ENCODE data around the gene GAN.

GAN gene

GRCh38 chr16:81397058-81397878 is 82.5 kb downstream of the GAN start:
- TF ChIP-seq POLR2AphosphoS5 (IDR thresholded peaks at IDR 0.05; ENCODE audit: low read depth, low read length) (no peak), TAF1 (IDR thresholded peaks at IDR 0.05; ENCODE audit: borderline replicate concordance, insufficient read depth, low read length) (no peak), SIN3A (IDR thresholded peaks at IDR 0.05; ENCODE audit: borderline replicate concordance, insufficient read depth, low read length) (no peak), FOXP2 (optimal IDR thresholded peaks at IDR 0.05; ENCODE audit: borderline replicate concordance, extremely low read depth, extremely low read length, insufficient read depth) (no peak)
- TF ChIP-seq, protein P1, sequence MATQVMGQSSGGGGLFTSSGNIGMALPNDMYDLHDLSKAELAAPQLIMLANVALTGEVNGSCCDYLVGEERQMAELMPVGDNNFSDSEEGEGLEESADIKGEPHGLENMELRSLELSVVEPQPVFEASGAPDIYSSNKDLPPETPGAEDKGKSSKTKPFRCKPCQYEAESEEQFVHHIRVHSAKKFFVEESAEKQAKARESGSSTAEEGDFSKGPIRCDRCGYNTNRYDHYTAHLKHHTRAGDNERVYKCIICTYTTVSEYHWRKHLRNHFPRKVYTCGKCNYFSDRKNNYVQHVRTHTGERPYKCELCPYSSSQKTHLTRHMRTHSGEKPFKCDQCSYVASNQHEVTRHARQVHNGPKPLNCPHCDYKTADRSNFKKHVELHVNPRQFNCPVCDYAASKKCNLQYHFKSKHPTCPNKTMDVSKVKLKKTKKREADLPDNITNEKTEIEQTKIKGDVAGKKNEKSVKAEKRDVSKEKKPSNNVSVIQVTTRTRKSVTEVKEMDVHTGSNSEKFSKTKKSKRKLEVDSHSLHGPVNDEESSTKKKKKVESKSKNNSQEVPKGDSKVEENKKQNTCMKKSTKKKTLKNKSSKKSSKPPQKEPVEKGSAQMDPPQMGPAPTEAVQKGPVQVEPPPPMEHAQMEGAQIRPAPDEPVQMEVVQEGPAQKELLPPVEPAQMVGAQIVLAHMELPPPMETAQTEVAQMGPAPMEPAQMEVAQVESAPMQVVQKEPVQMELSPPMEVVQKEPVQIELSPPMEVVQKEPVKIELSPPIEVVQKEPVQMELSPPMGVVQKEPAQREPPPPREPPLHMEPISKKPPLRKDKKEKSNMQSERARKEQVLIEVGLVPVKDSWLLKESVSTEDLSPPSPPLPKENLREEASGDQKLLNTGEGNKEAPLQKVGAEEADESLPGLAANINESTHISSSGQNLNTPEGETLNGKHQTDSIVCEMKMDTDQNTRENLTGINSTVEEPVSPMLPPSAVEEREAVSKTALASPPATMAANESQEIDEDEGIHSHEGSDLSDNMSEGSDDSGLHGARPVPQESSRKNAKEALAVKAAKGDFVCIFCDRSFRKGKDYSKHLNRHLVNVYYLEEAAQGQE (IDR thresholded peaks at IDR 0.05; ENCODE audit: insufficient read depth in 1 of 2, low read depth in 2 of 2, low read length in 2 of 2), result no peak

DNA sequence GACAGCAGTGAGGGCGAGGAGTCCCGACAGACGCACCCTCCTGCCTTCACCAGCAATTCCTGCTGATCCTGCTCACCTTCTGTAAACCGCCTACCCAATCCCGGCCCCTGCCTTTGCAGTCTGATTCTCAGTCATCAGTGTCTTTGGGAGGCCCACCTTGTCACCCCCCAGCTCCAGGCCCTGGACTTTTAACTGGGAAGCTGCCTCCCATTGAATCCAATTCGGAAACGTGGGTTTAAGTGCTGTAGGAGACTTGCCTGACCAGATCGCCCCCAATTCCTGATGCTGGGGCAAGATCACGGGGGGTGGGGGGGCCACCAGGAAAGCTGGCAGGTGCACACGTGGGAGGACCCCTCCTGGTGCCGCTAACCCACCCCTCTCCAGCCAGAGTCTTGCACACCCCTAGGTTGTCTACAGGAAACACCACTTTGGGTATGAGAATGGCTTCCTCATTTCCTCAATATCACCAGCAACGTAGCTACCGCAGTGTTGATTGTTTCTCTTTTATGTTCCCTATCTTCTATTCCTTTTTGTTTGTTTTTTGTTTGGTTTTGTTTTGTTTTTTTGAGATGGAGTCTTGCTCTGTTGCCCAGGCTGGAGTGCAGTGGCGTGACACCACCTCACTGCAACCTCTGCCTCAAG is 83.2 kb downstream of the GAN start:
- TF ChIP-seq TAF1 (IDR thresholded peaks at IDR 0.05; ENCODE audit: borderline replicate concordance, insufficient read depth, low read length), result no peak
- TF ChIP-seq FOXP2 (optimal IDR thresholded peaks at IDR 0.05; ENCODE audit: borderline replicate concordance, extremely low read depth, extremely low read length, insufficient read depth), result no peak
- TF ChIP-seq SIN3A (IDR thresholded peaks at IDR 0.05; ENCODE audit: borderline replicate concordance, insufficient read depth, low read length), result no peak
- no peak for TF ChIP-seq POLR2AphosphoS5 (IDR thresholded peaks at IDR 0.05; ENCODE audit: low read depth, low read length)
- TF ChIP-seq, protein P1 (IDR thresholded peaks at IDR 0.05; ENCODE audit: insufficient read depth in 1 of 2, low read depth in 2 of 2, low read length in 2 of 2), result no peak

DNA sequence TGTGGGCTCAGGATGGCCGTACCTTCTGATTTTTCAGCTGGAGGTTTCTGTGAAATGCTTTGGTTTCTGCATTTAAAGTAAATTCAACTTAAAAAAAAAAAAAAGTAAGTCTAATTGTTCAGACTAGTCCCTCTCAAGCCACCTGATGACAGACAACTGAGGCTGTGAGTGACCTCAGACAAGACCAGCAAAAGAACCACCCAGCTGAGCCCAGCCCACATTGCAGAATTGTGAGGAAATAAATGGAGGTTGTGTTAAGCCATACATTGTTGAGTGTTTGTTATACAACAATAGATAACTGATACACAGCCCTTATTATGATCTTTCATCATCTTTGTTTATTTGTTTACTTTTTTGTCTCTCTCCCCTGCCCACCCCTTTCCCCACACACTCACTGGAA is 85.1 kb downstream of the GAN start:
- TF ChIP-seq POLR2AphosphoS5 (IDR thresholded peaks at IDR 0.05; ENCODE audit: low read depth, low read length) (no peak), TAF1 (IDR thresholded peaks at IDR 0.05; ENCODE audit: borderline replicate concordance, insufficient read depth, low read length) (no peak), SIN3A (IDR thresholded peaks at IDR 0.05; ENCODE audit: borderline replicate concordance, insufficient read depth, low read length) (no peak), FOXP2 (optimal IDR thresholded peaks at IDR 0.05; ENCODE audit: borderline replicate concordance, extremely low read depth, extremely low read length, insufficient read depth) (no peak)
- TF ChIP-seq, protein P1 (IDR thresholded peaks at IDR 0.05; ENCODE audit: insufficient read depth in 1 of 2, low read depth in 2 of 2, low read length in 2 of 2), result no peak

DNA sequence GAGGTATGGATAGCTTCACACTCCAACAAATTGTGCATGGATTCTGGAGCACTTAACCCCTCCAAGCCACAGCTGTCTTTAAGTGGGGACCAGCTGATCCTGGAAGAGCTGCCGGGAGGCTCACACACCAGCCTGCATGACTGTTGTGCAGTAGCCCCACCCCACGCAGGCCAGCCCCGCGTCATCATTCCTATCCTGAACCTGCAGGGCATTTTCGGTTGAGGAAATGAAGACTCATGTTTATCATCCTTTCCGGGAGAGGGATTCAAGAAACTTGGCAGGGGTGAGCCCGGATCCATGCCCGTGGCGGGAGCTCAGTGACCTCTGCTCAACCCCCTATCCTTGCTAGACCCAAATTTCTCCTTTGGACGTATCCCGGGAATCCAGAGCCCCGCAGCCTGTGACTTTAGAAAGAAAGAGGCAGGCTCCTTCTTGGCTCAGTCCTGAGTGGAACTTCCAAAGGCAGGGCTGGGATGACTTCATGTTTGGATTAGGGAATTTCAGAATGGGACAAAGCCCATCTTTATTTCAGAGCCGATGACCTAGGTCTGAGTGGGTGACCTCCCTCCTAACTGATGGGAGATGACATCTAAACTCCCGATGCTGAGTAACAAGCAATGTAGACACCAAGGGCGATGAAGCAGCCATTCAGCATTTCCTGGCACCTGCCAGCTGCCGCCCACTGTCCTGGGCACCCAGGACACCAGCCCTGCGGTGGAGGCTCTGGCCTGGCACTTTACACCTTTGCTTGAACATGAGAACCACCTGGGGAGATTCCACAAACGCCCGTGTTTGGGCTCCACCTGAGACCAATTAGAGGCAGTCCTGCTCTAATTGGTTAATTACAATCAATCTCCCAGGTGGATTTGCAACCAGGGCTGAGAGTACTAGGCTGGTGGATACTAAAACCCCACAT is 86.5 kb downstream of the GAN start:
- TF ChIP-seq SIN3A (IDR thresholded peaks at IDR 0.05; ENCODE audit: borderline replicate concordance, insufficient read depth, low read length) (peak; percentile 72; the same call in 1 of the 2 replicates), FOXP2 (optimal IDR thresholded peaks at IDR 0.05; ENCODE audit: borderline replicate concordance, extremely low read depth, extremely low read length, insufficient read depth) (peak; percentile 22), POLR2AphosphoS5 (IDR thresholded peaks at IDR 0.05; ENCODE audit: low read depth, low read length) (no peak), TAF1 (IDR thresholded peaks at IDR 0.05; ENCODE audit: borderline replicate concordance, insufficient read depth, low read length) (no peak)
- TF ChIP-seq, protein P1 (IDR thresholded peaks at IDR 0.05; ENCODE audit: insufficient read depth in 1 of 2, low read depth in 2 of 2, low read length in 2 of 2), result no peak
